Measurements from ENCODE around the gene CAPZA1.

Gene CAPZA1

GRCh38 chr1:112628516-112628915 is 8.9 kb downstream of the CAPZA1 start:
- no peak overlapping the region for H3K9ac ChIP-seq (ENCODE audit: insufficient read length, low read depth)
- DNase-seq (ENCODE audit: low read depth, low spot score): no peak
- H3K36me3 ChIP-seq (ENCODE audit: insufficient read depth, insufficient read length, low read length): peaks cover 36% of the 10 kb centered on the region
- H3K9me3 ChIP-seq (ENCODE audit: insufficient read depth, low read length): no peaks in the 10 kb centered on the region
- TF ChIP-seq ZNF274 (IDR thresholded peaks at IDR 0.05; ENCODE audit: low read depth, low read length) (no peak), SUZ12 (IDR thresholded peaks at IDR 0.05; ENCODE audit: extremely low read depth, insufficient read depth, insufficient read length) (no peak), YY1 (IDR thresholded peaks at IDR 0.05; ENCODE audit: insufficient read depth, insufficient read length) (no peak)
- no peaks in the 10 kb centered on the region for H3K4me1 ChIP-seq (ENCODE audit: insufficient read depth, insufficient read length)
- no peak overlapping the region for H3K4me3 ChIP-seq (ENCODE audit: insufficient read length, low read depth)
- no peaks in the 10 kb centered on the region for H3K27me3 ChIP-seq (ENCODE audit: insufficient read depth, insufficient read length)

DNA sequence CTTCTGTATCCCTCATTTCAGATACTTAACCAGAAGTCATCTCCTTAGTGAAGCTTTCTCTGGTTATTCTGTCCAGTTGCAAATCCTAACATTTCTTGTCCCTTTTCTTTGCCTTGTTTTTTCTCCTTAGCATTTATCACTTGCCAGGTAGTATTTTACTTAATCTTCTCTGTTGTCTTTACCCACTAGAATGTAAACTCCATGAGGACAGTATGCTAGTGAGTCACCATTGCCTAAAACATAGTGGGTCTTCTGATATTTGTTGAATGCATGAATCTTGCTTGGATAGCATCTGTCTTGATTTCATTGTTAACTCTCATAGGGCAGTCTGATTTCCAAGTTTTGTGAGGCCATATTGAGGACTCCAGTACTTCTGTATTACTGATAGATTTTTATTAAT is 9.6 kb downstream of the CAPZA1 start:
- no peak for DNase-seq (ENCODE audit: low read depth, low spot score)
- Histone ChIP-seq H3K4me3 (ENCODE audit: insufficient read length, low read depth) (no peak overlapping the region), H3K9ac (ENCODE audit: insufficient read length, low read depth) (no peak overlapping the region), H3K4me1 (ENCODE audit: insufficient read depth, insufficient read length) (no peaks in the 10 kb centered on the region), H3K9me3 (ENCODE audit: insufficient read depth, low read length) (no peaks in the 10 kb centered on the region), H3K27me3 (ENCODE audit: insufficient read depth, insufficient read length) (no peaks in the 10 kb centered on the region), H3K36me3 (ENCODE audit: insufficient read depth, insufficient read length, low read length) (peaks cover 34% of the 10 kb centered on the region)
- TF ChIP-seq YY1 (IDR thresholded peaks at IDR 0.05; ENCODE audit: insufficient read depth, insufficient read length) (no peak), SUZ12 (IDR thresholded peaks at IDR 0.05; ENCODE audit: extremely low read depth, insufficient read depth, insufficient read length) (no peak), ZNF274 (IDR thresholded peaks at IDR 0.05; ENCODE audit: low read depth, low read length) (no peak)

GRCh38 chr1:112633628-112634027 is 14.0 kb downstream of the CAPZA1 start:
- no peak for DNase-seq (ENCODE audit: low read depth, low spot score)
- no peaks in the 10 kb centered on the region for H3K4me1 ChIP-seq (ENCODE audit: insufficient read depth, insufficient read length)
- no peaks in the 10 kb centered on the region for H3K27me3 ChIP-seq (ENCODE audit: insufficient read depth, insufficient read length)
- no peak overlapping the region for H3K4me3 ChIP-seq (ENCODE audit: insufficient read length, low read depth)
- no peaks in the 10 kb centered on the region; the same call in 1 of the 2 replicates for H3K9me3 ChIP-seq (ENCODE audit: insufficient read depth, low read length)
- no peak overlapping the region for H3K9ac ChIP-seq (ENCODE audit: insufficient read length, low read depth)
- H3K36me3 ChIP-seq (ENCODE audit: insufficient read depth, insufficient read length, low read length): peaks cover 22% of the 10 kb centered on the region
- TF ChIP-seq SUZ12 (IDR thresholded peaks at IDR 0.05; ENCODE audit: extremely low read depth, insufficient read depth, insufficient read length): no peak
- TF ChIP-seq YY1 (IDR thresholded peaks at IDR 0.05; ENCODE audit: insufficient read depth, insufficient read length): no peak
- TF ChIP-seq ZNF274 (IDR thresholded peaks at IDR 0.05; ENCODE audit: low read depth, low read length): no peak

GRCh38 chr1:112634367-112634766 is 14.7 kb downstream of the CAPZA1 start:
- H3K4me3 ChIP-seq (ENCODE audit: insufficient read length, low read depth): no peak overlapping the region
- peaks cover 6% of the 10 kb centered on the region for H3K9me3 ChIP-seq (ENCODE audit: insufficient read depth, low read length)
- peaks cover 22% of the 10 kb centered on the region for H3K36me3 ChIP-seq (ENCODE audit: insufficient read depth, insufficient read length, low read length)
- H3K27me3 ChIP-seq (ENCODE audit: insufficient read depth, insufficient read length): no peaks in the 10 kb centered on the region
- no peaks in the 10 kb centered on the region for H3K4me1 ChIP-seq (ENCODE audit: insufficient read depth, insufficient read length)
- no peak for TF ChIP-seq ZNF274 (IDR thresholded peaks at IDR 0.05; ENCODE audit: low read depth, low read length)
- no peak for TF ChIP-seq YY1 (IDR thresholded peaks at IDR 0.05; ENCODE audit: insufficient read depth, insufficient read length)
- no peak for TF ChIP-seq SUZ12 (IDR thresholded peaks at IDR 0.05; ENCODE audit: extremely low read depth, insufficient read depth, insufficient read length)
- DNase-seq (ENCODE audit: low read depth, low spot score): no peak
- H3K9ac ChIP-seq (ENCODE audit: insufficient read length, low read depth): no peak overlapping the region

GRCh38 chr1:112636056-112636455 is 16.4 kb downstream of the CAPZA1 start:
- no peak overlapping the region for H3K4me3 ChIP-seq (ENCODE audit: insufficient read length, low read depth)
- TF ChIP-seq ZNF274 (IDR thresholded peaks at IDR 0.05; ENCODE audit: low read depth, low read length): no peak
- no peak for TF ChIP-seq SUZ12 (IDR thresholded peaks at IDR 0.05; ENCODE audit: extremely low read depth, insufficient read depth, insufficient read length)
- TF ChIP-seq YY1 (IDR thresholded peaks at IDR 0.05; ENCODE audit: insufficient read depth, insufficient read length): no peak
- peaks cover 8% of the 10 kb centered on the region for H3K9me3 ChIP-seq (ENCODE audit: insufficient read depth, low read length)
- no peaks in the 10 kb centered on the region for H3K27me3 ChIP-seq (ENCODE audit: insufficient read depth, insufficient read length)
- no peak for DNase-seq (ENCODE audit: low read depth, low spot score)
- no peak overlapping the region for H3K9ac ChIP-seq (ENCODE audit: insufficient read length, low read depth)
- no peaks in the 10 kb centered on the region for H3K4me1 ChIP-seq (ENCODE audit: insufficient read depth, insufficient read length)
- peaks cover 14% of the 10 kb centered on the region for H3K36me3 ChIP-seq (ENCODE audit: insufficient read depth, insufficient read length, low read length)

DNA sequence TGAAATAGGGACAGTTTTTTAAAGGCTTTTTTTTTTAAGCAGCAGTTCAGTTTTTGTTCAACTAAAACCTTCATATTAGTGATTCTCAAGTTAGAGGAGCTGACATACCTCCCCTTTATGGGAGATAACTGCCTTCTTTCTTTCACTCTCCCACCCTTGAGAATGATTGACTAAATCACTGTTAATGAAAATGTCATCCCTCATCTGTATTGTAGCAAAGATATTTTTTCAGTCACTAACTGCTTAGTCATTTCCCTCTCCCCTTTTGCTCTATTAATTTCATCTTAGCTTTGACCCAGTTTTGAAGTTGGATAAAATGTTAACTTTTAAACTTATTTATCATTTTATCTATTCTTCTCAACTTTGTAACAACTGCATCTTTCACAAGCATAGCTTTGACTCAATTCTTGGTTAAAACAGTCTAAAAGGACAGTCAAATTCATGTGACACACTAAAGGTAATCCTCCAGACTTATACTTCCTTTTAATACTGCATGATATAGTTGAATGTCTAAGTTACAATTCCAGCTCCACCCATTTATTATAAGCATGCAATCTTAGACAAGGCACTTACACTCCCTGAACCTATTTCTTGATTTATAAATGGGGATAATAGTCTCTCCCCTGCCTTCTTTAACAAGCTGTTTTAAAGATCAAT is 17.1 kb downstream of the CAPZA1 start:
- no peak overlapping the region for H3K4me3 ChIP-seq (ENCODE audit: insufficient read length, low read depth)
- no peak for DNase-seq (ENCODE audit: low read depth, low spot score)
- H3K9ac ChIP-seq (ENCODE audit: insufficient read length, low read depth): no peak overlapping the region
- H3K9me3 ChIP-seq (ENCODE audit: insufficient read depth, low read length): peaks cover 8% of the 10 kb centered on the region
- H3K27me3 ChIP-seq (ENCODE audit: insufficient read depth, insufficient read length): no peaks in the 10 kb centered on the region
- no peak for TF ChIP-seq YY1 (IDR thresholded peaks at IDR 0.05; ENCODE audit: insufficient read depth, insufficient read length)
- no peak for TF ChIP-seq ZNF274 (IDR thresholded peaks at IDR 0.05; ENCODE audit: low read depth, low read length)
- TF ChIP-seq SUZ12 (IDR thresholded peaks at IDR 0.05; ENCODE audit: extremely low read depth, insufficient read depth, insufficient read length): no peak
- H3K4me1 ChIP-seq (ENCODE audit: insufficient read depth, insufficient read length): no peaks in the 10 kb centered on the region
- H3K36me3 ChIP-seq (ENCODE audit: insufficient read depth, insufficient read length, low read length): peaks cover 11% of the 10 kb centered on the region

GRCh38 chr1:112637254-112638109 is 17.9 kb downstream of the CAPZA1 start:
- TF ChIP-seq ZNF274 (IDR thresholded peaks at IDR 0.05; ENCODE audit: low read depth, low read length) (no peak), SUZ12 (IDR thresholded peaks at IDR 0.05; ENCODE audit: extremely low read depth, insufficient read depth, insufficient read length) (no peak), YY1 (IDR thresholded peaks at IDR 0.05; ENCODE audit: insufficient read depth, insufficient read length) (no peak)
- Histone ChIP-seq H3K9me3 (ENCODE audit: insufficient read depth, low read length) (peaks cover 8% of the 10 kb centered on the region), H3K4me3 (ENCODE audit: insufficient read length, low read depth) (no peak overlapping the region), H3K9ac (ENCODE audit: insufficient read length, low read depth) (no peak overlapping the region), H3K27me3 (ENCODE audit: insufficient read depth, insufficient read length) (no peaks in the 10 kb centered on the region), H3K4me1 (ENCODE audit: insufficient read depth, insufficient read length) (no peaks in the 10 kb centered on the region), H3K36me3 (ENCODE audit: insufficient read depth, insufficient read length, low read length) (peaks cover 11% of the 10 kb centered on the region)
- DNase-seq (ENCODE audit: low read depth, low spot score): no peak
